Lung (tissue), 12 donors: ENCODE data around the gene XIRP2. TPM values are rescaled to one million over a fixed set of nuclear protein-coding genes. Genes with fewer than 3 reads are reported as not detected.

Experiments used
- ATAC-seq: fragments of 200-7000 bp; cut with Tn5 transposase; one replicate; pipeline ENCODE4 v1.9.1; 2020; ENCODE audit warnings: moderate number of reproducible peaks; ENCODE audit not compliant: insufficient read depth, low FRiP score
- DNase-seq, 3 donors: peaks; one replicate each; pipeline ENCODE4 v3.0.0-alpha.2; 2013 to 2017
- H3K27ac ChIP-seq, 2 donors: one replicate each; pipeline ENCODE4 v1.5.1; 2013; ENCODE audit warnings: mild to moderate bottlenecking in 2 of 2, moderate library complexity in 2 of 2, control low read depth in 1 of 2, inconsistent platforms in 1 of 2, low read depth in 1 of 2, low read length in 1 of 2
- H3K27me3 ChIP-seq, 3 donors: one replicate each; pipeline ENCODE4 v1.5.1; 2013; ENCODE audit warnings: low read length in 2 of 3; ENCODE audit not compliant: control insufficient read depth in 3 of 3, insufficient read depth in 3 of 3
- H3K36me3 ChIP-seq, 4 donors: one replicate each; pipeline ENCODE4 v1.5.1; 2013; ENCODE audit warnings: low read length in 4 of 4, mild to moderate bottlenecking in 1 of 4, moderate library complexity in 1 of 4; ENCODE audit not compliant: control insufficient read depth in 4 of 4, insufficient read depth in 4 of 4
- H3K4me1 ChIP-seq, 5 donors: one replicate each; pipeline ENCODE4 v1.5.1; 2013; ENCODE audit warnings: low read length in 5 of 5, mild to moderate bottlenecking in 2 of 5, moderate library complexity in 1 of 5; ENCODE audit not compliant: control insufficient read depth in 5 of 5, insufficient read depth in 5 of 5
- H3K4me3 ChIP-seq: one replicate; pipeline ENCODE4 v1.5.1; 2013; ENCODE audit warnings: mild to moderate bottlenecking, control low read depth, moderate library complexity
- H3K9ac ChIP-seq, 2 donors: one replicate each; pipeline ENCODE4 v1.5.1; 2013; ENCODE audit warnings: low read length in 2 of 2, control low read depth in 1 of 2; ENCODE audit not compliant: insufficient read depth in 1 of 2
- H3K9me3 ChIP-seq, 4 donors: one replicate each; pipeline ENCODE4 v1.5.1; 2013; ENCODE audit warnings: low read length in 3 of 4, mild to moderate bottlenecking in 1 of 4, moderate library complexity in 1 of 4; ENCODE audit not compliant: control insufficient read depth in 4 of 4, insufficient read depth in 3 of 4
- WGBS, 2 donors: extraction: QIAGEN DNeasy Blood & Tissue Kit; methylation state at CpG; one replicate each; pipeline ENCODE4 v1.1.7; 2013; 5-methylcytosine and 5-hydroxymethylcytosine counted together
- polyA plus RNA-seq, 2 donors: library from polyadenylated mRNA; stranded (reverse); fragments of 200-250 nt; gene quantifications; one replicate each; pipeline ENCODE4 v1.2.1, GENCODE V29; 2013
- total RNA-seq, 2 donors: library from RNA; depleted of rRNA in 1 of 2; stranded (reverse); fragments of >200 nt in 1 of 2; gene quantifications; one replicate each; pipeline ENCODE4 v1.2.1, GENCODE V29; 2014 to 2021
- TF ChIP-seq, protein P1 (sequence below): IDR thresholded peaks from 2 replicates; pipeline ENCODE4 v1.5.1; 2012; ENCODE audit warnings: mild to moderate bottlenecking; ENCODE audit errors: control extremely low read depth, extremely low read depth
- donor health status: control.
- donor health status: control.
- donor health status: Bipolar disorder and iron deficiency.
- donor health status: healthy.
- donor health status: DM: yes; HTN: yes; CAD: no.

Gene XIRP2
- total and polyA plus RNA-seq, 4 donors, result 0.11 to 0.46 (median 0.14) TPM; not detected in 1

DNA sequence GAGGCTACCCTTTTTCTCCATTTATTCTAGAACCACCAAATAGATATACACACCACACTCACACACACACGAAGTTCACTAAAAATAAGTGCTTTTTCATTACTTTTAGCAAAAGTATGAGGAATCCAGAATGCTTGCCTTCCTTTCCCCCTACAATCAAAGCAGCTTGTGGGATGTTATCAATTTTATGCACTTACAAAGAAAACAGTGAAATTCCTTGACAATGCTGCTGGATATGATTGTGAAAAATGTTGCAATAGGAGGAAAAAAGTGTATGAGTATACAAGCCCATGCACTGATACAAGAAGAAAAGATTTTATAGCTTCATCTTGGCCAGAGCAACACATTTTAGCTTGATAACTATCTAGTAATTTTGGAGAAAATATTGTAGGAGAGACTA, 269.2 kb downstream of the XIRP2 start:
- DNase-seq (peak in 2 of 3 donors; percentile 13 to 39), ATAC-seq (no peak)
- no peaks in the 10 kb centered on the region for H3K4me1 ChIP-seq
- TF ChIP-seq, protein P1, sequence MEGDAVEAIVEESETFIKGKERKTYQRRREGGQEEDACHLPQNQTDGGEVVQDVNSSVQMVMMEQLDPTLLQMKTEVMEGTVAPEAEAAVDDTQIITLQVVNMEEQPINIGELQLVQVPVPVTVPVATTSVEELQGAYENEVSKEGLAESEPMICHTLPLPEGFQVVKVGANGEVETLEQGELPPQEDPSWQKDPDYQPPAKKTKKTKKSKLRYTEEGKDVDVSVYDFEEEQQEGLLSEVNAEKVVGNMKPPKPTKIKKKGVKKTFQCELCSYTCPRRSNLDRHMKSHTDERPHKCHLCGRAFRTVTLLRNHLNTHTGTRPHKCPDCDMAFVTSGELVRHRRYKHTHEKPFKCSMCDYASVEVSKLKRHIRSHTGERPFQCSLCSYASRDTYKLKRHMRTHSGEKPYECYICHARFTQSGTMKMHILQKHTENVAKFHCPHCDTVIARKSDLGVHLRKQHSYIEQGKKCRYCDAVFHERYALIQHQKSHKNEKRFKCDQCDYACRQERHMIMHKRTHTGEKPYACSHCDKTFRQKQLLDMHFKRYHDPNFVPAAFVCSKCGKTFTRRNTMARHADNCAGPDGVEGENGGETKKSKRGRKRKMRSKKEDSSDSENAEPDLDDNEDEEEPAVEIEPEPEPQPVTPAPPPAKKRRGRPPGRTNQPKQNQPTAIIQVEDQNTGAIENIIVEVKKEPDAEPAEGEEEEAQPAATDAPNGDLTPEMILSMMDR, result no peak
- no peaks in the 10 kb centered on the region for H3K36me3 ChIP-seq
- peaks cover 0 to 5% (median 0%) of the 10 kb centered on the region in 4 donors for H3K9me3 ChIP-seq
- no peaks in the 10 kb centered on the region for H3K27me3 ChIP-seq
- no peak overlapping the region for H3K27ac ChIP-seq
- no peak overlapping the region for H3K4me3 ChIP-seq
- H3K9ac ChIP-seq, result no peak overlapping the region
- WGBS, 2 donors, result 48 to 63% methylated on average over 1 of the region's 1 CpG

DNA sequence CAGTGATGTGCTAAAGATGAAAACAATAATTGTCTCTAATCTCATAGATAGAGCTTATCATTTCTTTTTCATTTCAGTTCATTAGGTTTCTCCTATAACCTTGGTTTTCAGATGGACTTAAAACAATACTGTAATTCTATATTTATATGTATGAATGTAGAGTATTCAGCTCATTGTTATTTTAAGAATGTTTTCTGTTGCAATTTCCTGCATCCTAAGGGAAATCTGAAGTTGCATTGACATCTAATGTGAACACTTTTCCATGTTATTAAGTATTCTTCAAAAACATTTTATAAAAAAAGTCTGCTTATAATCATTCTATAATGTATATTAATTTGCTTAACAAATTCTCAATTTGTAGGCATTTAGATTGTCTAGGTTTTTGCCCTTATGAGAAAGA, 288.9 kb downstream of the XIRP2 start:
- H3K36me3 ChIP-seq, result no peaks in the 10 kb centered on the region
- DNase-seq (no peak), ATAC-seq (no peak)
- H3K4me1 ChIP-seq, result no peaks in the 10 kb centered on the region
- TF ChIP-seq, protein P1, result no peak
- no peak overlapping the region for H3K4me3 ChIP-seq
- no peaks in the 10 kb centered on the region for H3K27me3 ChIP-seq
- H3K9me3 ChIP-seq, result no peaks in the 10 kb centered on the region
- H3K9ac ChIP-seq, result no peak overlapping the region
- H3K27ac ChIP-seq, result no peak overlapping the region

DNA sequence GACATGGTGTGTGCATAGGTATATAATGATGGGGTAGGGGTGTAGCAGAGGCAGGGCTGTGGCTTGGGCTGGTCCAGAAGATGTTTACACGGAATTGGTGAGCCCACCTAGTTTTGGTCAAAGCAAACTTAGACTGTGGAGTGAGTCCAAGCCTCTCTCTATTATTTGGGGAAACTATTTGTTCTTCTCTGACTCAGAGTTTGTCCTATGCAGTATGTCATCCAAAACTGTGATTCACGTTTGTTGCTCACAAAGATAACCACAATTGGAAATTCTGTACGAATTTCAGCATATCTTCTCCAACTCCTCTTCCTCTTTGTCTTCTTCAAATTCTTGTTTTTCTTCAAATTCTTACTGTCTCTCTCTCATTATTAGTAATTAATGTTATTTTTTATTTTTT, 292.9 kb downstream of the XIRP2 start:
- no peaks in the 10 kb centered on the region for H3K4me1 ChIP-seq
- WGBS, 2 donors, result 85% methylated on average over 3 of the region's 3 CpGs
- H3K36me3 ChIP-seq, result no peaks in the 10 kb centered on the region
- H3K27ac ChIP-seq, result no peak overlapping the region
- H3K9me3 ChIP-seq, result no peaks in the 10 kb centered on the region
- no peak overlapping the region for H3K9ac ChIP-seq
- ATAC-seq, result no peak
- TF ChIP-seq, protein P1, result no peak
- no peak for DNase-seq
- H3K27me3 ChIP-seq, result no peaks in the 10 kb centered on the region
- H3K4me3 ChIP-seq, result no peak overlapping the region

DNA sequence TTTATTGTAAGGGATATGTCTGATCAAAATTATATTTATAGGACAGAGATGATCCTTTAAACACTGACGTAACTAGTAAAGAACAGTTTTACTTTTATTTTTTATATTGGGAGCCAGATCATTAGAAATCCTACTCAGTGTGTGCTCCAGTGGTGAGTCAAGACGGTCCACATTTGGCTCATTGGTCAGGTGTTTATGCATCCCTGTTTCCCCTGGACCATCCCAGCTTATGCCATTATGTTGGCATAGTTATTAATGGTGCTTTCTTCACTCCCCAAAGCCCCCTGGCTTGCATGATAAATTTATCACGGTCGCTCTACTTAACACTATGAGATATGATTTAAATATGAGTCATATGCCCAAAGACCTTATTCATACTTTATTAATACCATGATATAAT, 293.4 kb downstream of the XIRP2 start:
- H3K4me1 ChIP-seq, result no peaks in the 10 kb centered on the region
- H3K9me3 ChIP-seq, result no peaks in the 10 kb centered on the region
- H3K36me3 ChIP-seq, result no peaks in the 10 kb centered on the region
- H3K27ac ChIP-seq, result no peak overlapping the region
- ATAC-seq, result no peak
- H3K4me3 ChIP-seq, result no peak overlapping the region
- DNase-seq, result no peak
- H3K9ac ChIP-seq, result no peak overlapping the region
- no peaks in the 10 kb centered on the region for H3K27me3 ChIP-seq
- WGBS, 2 donors, result 93 to 97% methylated on average over 4 of the region's 4 CpGs
- TF ChIP-seq, protein P1, result no peak
